22Rv1 (cell line): Measurements from ENCODE around the gene CCS.

Experiments used
- ZFX ChIP-seq: fragments of 450-650 bp; IDR thresholded peaks from 2 replicates; pipeline ENCODE4 v1.6.1; 2017; ENCODE audit warnings: antibody characterized with exemption, borderline replicate concordance
- TF ChIP-seq, protein P1 (sequence below): fragments of 450-650 bp; IDR thresholded peaks from 2 replicates; pipeline ENCODE4 v1.5.1; 2017; ENCODE audit warnings: mild to moderate bottlenecking

DNA sequence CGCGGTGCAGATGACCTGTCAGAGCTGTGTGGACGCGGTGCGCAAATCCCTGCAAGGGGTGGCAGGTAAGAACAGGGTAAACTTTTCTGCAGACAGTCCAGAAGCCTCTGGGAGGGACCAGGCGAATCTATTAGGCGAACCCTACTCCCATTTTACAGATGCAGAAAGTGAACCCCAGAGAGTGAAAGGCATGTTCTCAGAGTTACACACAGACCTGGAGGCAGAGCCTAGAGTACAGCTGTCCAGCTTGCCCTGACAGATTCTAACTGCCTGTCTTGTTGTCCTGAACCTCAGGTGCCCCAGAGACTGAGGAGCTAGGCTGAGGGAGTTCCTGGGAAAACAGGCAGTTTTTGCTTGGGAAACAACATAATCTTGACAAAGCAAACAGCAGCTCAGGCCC is 665 bp downstream of the CCS start:
- TF ChIP-seq, protein P1, sequence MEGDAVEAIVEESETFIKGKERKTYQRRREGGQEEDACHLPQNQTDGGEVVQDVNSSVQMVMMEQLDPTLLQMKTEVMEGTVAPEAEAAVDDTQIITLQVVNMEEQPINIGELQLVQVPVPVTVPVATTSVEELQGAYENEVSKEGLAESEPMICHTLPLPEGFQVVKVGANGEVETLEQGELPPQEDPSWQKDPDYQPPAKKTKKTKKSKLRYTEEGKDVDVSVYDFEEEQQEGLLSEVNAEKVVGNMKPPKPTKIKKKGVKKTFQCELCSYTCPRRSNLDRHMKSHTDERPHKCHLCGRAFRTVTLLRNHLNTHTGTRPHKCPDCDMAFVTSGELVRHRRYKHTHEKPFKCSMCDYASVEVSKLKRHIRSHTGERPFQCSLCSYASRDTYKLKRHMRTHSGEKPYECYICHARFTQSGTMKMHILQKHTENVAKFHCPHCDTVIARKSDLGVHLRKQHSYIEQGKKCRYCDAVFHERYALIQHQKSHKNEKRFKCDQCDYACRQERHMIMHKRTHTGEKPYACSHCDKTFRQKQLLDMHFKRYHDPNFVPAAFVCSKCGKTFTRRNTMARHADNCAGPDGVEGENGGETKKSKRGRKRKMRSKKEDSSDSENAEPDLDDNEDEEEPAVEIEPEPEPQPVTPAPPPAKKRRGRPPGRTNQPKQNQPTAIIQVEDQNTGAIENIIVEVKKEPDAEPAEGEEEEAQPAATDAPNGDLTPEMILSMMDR: no peak
- no peak for TF ChIP-seq ZFX
